ENCODE data around the gene MORN3. TPM values are rescaled to one million over a fixed set of nuclear protein-coding genes. Genes with fewer than 3 reads are reported as not detected.

MORN3 gene
- total and polyA plus RNA-seq, 9 of the 15 experiments (the other 6 are each of a cell fraction or from before 2014, with no cell fraction given), result 0.09 to 0.27 (median 0.20) TPM

DNA sequence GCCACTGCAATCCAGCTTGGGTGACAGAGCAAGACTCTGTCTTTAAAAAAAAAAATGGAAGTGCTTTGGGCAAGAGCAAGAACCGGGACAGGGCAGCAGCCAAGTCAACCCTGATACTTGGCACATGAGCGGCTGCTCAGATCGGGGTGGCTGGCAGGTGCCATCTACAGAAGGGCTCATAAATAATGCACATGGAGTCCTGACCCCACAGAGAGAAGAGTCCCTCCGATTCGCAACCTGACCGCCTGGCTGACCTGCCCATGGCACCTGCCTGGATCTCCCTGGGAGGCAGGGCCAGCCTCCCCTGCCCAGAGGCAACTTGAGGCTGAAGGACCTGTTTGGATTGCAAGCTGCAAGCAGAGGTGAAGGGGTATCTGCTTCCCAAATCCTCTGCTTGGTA is 33.5 kb upstream of the MORN3 start (continued):
- TF ChIP-seq, protein P1, sequence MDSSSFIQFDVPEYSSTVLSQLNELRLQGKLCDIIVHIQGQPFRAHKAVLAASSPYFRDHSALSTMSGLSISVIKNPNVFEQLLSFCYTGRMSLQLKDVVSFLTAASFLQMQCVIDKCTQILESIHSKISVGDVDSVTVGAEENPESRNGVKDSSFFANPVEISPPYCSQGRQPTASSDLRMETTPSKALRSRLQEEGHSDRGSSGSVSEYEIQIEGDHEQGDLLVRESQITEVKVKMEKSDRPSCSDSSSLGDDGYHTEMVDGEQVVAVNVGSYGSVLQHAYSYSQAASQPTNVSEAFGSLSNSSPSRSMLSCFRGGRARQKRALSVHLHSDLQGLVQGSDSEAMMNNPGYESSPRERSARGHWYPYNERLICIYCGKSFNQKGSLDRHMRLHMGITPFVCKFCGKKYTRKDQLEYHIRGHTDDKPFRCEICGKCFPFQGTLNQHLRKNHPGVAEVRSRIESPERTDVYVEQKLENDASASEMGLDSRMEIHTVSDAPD (CRISPR knock-in tag; IDR thresholded peaks at IDR 0.05), result no peak
- no peak for TF ChIP-seq BCOR (IDR thresholded peaks at IDR 0.05)

DNA sequence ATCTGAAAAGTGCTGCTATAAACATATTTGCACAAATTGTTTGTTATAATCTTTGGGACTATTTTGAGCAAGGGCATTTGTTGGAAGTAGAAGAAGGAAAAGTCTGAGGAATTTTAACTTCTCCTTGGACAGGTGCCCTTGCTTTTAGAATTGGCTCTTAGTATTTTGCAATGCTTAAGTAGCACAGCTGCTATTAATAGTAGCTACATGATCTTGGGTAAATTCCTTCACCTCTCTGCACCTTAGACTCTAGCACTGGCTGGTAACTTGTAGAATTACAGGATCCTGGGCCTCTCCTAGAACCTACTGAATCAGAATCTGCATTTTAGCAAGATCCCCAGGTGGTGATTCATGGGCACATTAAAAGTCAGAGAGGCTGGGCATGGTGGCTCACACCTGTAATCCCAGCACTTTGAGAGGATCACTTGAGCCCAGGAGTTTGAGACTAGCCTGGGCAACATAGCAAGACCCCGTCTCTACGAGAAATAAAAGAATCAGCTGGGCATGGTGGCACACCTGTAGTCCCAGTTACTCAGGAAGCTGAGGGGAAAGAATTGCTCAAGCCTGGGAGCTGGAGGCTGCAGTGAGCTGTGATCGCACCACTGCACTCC is 32.3 kb upstream of the MORN3 start:
- intact Hi-C loops (cut with micrococcal nuclease) (no loop called here), in situ Hi-C loops (cut with MboI) (loop anchor here (5.0 kb wide), 1 partner anchor 186 kb away; the partner anchor contains the start of gene PSMD9)
- H3K9me1 ChIP-seq (ENCODE audit: control insufficient read depth, insufficient read depth, low read length), result no peaks in the 10 kb centered on the region
- DNase-seq (ENCODE audit: extremely low read depth in 1 of 4, low spot score in 3 of 4) (no peak), ATAC-seq (no peak), FAIRE-seq (no peak)
- ChIA-PET CTCF (ENCODE audit: low intra/inter-chr PET ratio) (interaction anchor here (0.6 kb wide), 1 partner anchor 10 kb away, joined by 3 read pairs; no protein-coding TSS in a partner anchor), POLR2A (interaction anchor here (0.6 to 1.4 kb wide), 4 partner anchors 8 to 206 kb away, joined by 3 to 4 read pairs (median 4); partner anchors contain the start of gene TMEM120B)
- H3K27me3 ChIP-seq (ENCODE audit: control insufficient read depth in 2 of 2, insufficient read depth in 2 of 2, low read length in 2 of 2), result no peaks in the 10 kb centered on the region
- 42% methylated on average over 3 of the region's 3 CpGs for WGBS (ENCODE audit: insufficient coverage, low coverage, missing lambda C conversion rate)
- no TSS peak for BruUV-seq (replicated peaks)
- no peaks in the 10 kb centered on the region; a peak in 1 of 5 replicates for H3K4me1 ChIP-seq (replicated peaks in 1 of 2; ENCODE audit: control insufficient read depth in 2 of 2, insufficient read depth in 2 of 2, low read length in 2 of 2)
- H4K20me1 ChIP-seq (replicated peaks; ENCODE audit: control insufficient read depth, insufficient read depth, low read length), result no peaks in the 10 kb centered on the region
- no peak overlapping the region for H3K4me2 ChIP-seq (ENCODE audit: insufficient read depth, low read length)
- H2AFZ ChIP-seq (ENCODE audit: low read depth, low read length), result no peak overlapping the region
- H3K79me2 ChIP-seq (ENCODE audit: control insufficient read depth, insufficient read depth, low read length), result no peaks in the 10 kb centered on the region
- no peak overlapping the region for H3K4me3 ChIP-seq
- H3K9me3 ChIP-seq (replicated peaks; ENCODE audit: control insufficient read depth, insufficient read depth, low read depth, low read length), result no peaks in the 10 kb centered on the region
- H3K9ac ChIP-seq (ENCODE audit: insufficient read depth in 1 of 2, low read depth in 2 of 2, low read length in 2 of 2), result no peak overlapping the region
- no peak overlapping the region for H3K27ac ChIP-seq (ENCODE audit: extremely low read depth, low read depth, low read length)
- H3K36me3 ChIP-seq (ENCODE audit: control insufficient read depth, insufficient read depth, low read length), result no peaks in the 10 kb centered on the region
- TF ChIP-seq DPF2 (IDR thresholded peaks at IDR 0.05), result no peak
- TF ChIP-seq ZNF175 (CRISPR knock-in tag; IDR thresholded peaks at IDR 0.05; ENCODE audit: low read depth), result no peak
- TF ChIP-seq ZNF3 (CRISPR knock-in tag; IDR thresholded peaks at IDR 0.05), result no peak
- TF ChIP-seq, protein P2, sequence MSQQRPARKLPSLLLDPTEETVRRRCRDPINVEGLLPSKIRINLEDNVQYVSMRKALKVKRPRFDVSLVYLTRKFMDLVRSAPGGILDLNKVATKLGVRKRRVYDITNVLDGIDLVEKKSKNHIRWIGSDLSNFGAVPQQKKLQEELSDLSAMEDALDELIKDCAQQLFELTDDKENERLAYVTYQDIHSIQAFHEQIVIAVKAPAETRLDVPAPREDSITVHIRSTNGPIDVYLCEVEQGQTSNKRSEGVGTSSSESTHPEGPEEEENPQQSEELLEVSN (IDR thresholded peaks at IDR 0.05; ENCODE audit: borderline replicate concordance in 1 of 2, extremely low read depth in 1 of 2, insufficient read depth in 1 of 2, insufficient read length in 1 of 2, low read depth in 1 of 2, low read length in 1 of 2, poor library complexity in 1 of 2, severe bottlenecking in 1 of 2), result no peak
- TF ChIP-seq, protein P3, sequence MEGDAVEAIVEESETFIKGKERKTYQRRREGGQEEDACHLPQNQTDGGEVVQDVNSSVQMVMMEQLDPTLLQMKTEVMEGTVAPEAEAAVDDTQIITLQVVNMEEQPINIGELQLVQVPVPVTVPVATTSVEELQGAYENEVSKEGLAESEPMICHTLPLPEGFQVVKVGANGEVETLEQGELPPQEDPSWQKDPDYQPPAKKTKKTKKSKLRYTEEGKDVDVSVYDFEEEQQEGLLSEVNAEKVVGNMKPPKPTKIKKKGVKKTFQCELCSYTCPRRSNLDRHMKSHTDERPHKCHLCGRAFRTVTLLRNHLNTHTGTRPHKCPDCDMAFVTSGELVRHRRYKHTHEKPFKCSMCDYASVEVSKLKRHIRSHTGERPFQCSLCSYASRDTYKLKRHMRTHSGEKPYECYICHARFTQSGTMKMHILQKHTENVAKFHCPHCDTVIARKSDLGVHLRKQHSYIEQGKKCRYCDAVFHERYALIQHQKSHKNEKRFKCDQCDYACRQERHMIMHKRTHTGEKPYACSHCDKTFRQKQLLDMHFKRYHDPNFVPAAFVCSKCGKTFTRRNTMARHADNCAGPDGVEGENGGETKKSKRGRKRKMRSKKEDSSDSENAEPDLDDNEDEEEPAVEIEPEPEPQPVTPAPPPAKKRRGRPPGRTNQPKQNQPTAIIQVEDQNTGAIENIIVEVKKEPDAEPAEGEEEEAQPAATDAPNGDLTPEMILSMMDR (IDR thresholded peaks at IDR 0.05 in 2 of 3, conservative IDR thresholded peaks at IDR 0.05 in 1 of 3; ENCODE audit: insufficient read depth in 2 of 3, low read depth in 1 of 3, low read length in 3 of 3), result no peak
- no peak for TF ChIP-seq TBP (optimal IDR thresholded peaks at IDR 0.05; ENCODE audit: low read depth, low read length)
- TF ChIP-seq ZNF12 (CRISPR knock-in tag; IDR thresholded peaks at IDR 0.05), result no peak
- TF ChIP-seq U2AF2 (optimal IDR thresholded peaks at IDR 0.05; ENCODE audit: low read depth, low read length), result no peak
- TF ChIP-seq RUNX1 (IDR thresholded peaks at IDR 0.05; ENCODE audit: low read depth), result no peak
- TF ChIP-seq, protein P4, sequence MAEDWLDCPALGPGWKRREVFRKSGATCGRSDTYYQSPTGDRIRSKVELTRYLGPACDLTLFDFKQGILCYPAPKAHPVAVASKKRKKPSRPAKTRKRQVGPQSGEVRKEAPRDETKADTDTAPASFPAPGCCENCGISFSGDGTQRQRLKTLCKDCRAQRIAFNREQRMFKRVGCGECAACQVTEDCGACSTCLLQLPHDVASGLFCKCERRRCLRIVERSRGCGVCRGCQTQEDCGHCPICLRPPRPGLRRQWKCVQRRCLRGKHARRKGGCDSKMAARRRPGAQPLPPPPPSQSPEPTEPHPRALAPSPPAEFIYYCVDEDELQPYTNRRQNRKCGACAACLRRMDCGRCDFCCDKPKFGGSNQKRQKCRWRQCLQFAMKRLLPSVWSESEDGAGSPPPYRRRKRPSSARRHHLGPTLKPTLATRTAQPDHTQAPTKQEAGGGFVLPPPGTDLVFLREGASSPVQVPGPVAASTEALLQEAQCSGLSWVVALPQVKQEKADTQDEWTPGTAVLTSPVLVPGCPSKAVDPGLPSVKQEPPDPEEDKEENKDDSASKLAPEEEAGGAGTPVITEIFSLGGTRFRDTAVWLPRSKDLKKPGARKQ (CRISPR knock-in tag; IDR thresholded peaks at IDR 0.05), result no peak
- no peak for TF ChIP-seq CCAR2 (IDR thresholded peaks at IDR 0.05; ENCODE audit: low read depth, low read length)
- TF ChIP-seq HDAC3 (IDR thresholded peaks at IDR 0.05; ENCODE audit: borderline replicate concordance, partially characterized antibody), result no peak
- no peak for TF ChIP-seq CREBBP (IDR thresholded peaks at IDR 0.05; ENCODE audit: low read depth, low read length)
